WERI-Rb-1 (cell line): ENCODE data around the gene POC1B.

Experiments
- DNase-seq: peaks from one replicate; pipeline ENCODE4 v3.0.0-alpha.2; 2020
- H3K27ac ChIP-seq: fragments of 250-450 bp; sonication (Bioruptor Pico); 2 replicates; pipeline ENCODE4 v1.5.1; 2020; ENCODE audit warnings: mild to moderate bottlenecking, moderate library complexity
- H3K27me3 ChIP-seq: fragments of 250-450 bp; sonication (Bioruptor Pico); 2 replicates; pipeline ENCODE4 v1.5.1; 2021; ENCODE audit warnings: mild to moderate bottlenecking, low read depth, moderate library complexity; ENCODE audit not compliant: insufficient read depth, severe bottlenecking
- H3K36me3 ChIP-seq: fragments of 250-450 bp; sonication (Bioruptor Pico); 2 replicates; pipeline ENCODE4 v1.5.1; 2020; ENCODE audit warnings: mild to moderate bottlenecking, moderate library complexity
- H3K4me3 ChIP-seq: 2 replicates; pipeline ENCODE4 v1.5.1; 2011; ENCODE audit warnings: low read depth, mild to moderate bottlenecking, control low read depth, low read length
- H3K9me3 ChIP-seq: fragments of 250-450 bp; sonication (Bioruptor Pico); 2 replicates; pipeline ENCODE4 v1.5.1; 2021; ENCODE audit warnings: mild to moderate bottlenecking, moderate library complexity; ENCODE audit not compliant: severe bottlenecking
- TF ChIP-seq, protein P1 (sequence below): IDR thresholded peaks from 2 replicates; pipeline ENCODE4 v1.5.1; 2011; ENCODE audit warnings: low read depth, mild to moderate bottlenecking, control low read depth, inconsistent platforms, low read length

Gene POC1B

DNA sequence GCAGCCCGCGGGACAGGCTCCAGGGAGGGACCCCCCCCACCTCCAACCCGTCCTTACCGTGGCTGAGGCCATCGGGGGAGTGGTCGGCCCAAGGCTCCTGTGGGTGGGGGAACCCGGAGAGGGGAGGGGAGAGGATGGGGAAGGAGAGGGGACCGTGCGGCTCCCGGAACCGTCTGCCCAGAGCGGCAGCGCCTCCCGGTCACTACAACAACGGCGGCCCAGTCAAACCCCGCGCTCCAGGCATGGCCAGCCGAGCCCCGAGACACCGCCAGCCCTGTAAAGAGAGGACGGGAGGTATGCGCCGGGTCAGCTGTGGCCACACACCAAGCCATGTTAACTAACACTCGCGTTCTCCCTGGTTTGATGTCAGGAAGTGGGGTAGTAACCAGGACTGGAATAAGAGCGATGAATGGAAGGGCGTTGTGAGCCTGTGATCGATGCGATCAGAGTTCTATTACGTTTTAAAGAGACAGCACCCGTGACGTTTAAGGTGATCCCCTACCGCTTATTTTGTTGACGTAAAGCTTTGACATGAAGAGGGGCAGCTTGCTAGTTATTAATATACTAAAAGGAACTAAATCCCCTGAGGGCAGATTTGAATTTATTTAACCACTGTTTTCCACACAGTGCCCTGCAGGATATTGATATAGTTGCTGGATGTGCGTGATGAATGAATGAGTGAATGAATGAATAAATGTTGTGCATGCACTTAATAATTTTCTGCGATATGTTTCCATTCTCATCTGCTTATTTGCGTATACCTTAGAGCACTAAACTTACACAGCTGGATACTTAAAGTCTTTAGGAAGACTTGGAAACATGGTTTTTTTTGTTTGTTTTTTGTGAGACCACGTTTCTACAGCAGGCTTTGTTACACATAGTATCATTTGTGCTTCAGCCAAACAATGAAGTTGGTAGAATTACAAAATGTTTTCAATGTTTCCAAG lies at the start of gene POC1B:
TSS of gene POC1B (minus strand) at position 224 of the 947 bp plus-strand sequence. CDS start at position 72, 152 bp downstream.
- TF ChIP-seq, protein P1, sequence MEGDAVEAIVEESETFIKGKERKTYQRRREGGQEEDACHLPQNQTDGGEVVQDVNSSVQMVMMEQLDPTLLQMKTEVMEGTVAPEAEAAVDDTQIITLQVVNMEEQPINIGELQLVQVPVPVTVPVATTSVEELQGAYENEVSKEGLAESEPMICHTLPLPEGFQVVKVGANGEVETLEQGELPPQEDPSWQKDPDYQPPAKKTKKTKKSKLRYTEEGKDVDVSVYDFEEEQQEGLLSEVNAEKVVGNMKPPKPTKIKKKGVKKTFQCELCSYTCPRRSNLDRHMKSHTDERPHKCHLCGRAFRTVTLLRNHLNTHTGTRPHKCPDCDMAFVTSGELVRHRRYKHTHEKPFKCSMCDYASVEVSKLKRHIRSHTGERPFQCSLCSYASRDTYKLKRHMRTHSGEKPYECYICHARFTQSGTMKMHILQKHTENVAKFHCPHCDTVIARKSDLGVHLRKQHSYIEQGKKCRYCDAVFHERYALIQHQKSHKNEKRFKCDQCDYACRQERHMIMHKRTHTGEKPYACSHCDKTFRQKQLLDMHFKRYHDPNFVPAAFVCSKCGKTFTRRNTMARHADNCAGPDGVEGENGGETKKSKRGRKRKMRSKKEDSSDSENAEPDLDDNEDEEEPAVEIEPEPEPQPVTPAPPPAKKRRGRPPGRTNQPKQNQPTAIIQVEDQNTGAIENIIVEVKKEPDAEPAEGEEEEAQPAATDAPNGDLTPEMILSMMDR: no peak
- Histone ChIP-seq H3K27ac (peak within 1 kb of the TSS; percentile 87), H3K36me3 (peaks cover 20% of the 10 kb centered on the region)

DNA sequence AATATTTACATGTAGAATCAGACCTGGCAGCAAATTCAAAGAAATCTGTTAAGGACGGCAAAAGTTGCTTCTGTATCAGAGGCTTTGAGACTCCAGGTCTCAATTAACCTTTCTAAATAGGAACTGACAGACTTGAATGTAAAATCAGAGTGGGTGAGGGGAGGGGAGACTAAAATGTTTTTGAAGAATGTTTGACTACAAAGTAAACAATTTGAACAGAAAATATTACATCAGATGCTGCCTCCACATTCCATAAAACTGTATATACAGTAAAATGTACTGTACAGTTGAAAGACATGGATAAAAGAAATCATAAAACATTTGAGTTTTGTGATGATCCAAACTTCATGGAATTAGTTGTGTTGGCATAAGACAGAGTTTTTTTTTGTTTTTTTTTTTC lies 49.5 kb upstream of the POC1B start:
- Histone ChIP-seq H3K27me3 (no peaks in the 10 kb centered on the region), H3K36me3 (no peaks in the 10 kb centered on the region), H3K9me3 (no peaks in the 10 kb centered on the region), H3K4me3 (no peak overlapping the region), H3K27ac (no peak overlapping the region)
- DNase-seq: no peak
- TF ChIP-seq, protein P1: no peak

More for the DNA sequence above, at the start of gene POC1B:
- DNase-seq: peak; percentile 90
- no peaks in the 10 kb centered on the region for H3K27me3 ChIP-seq
- no peaks in the 10 kb centered on the region for H3K9me3 ChIP-seq
- H3K4me3 ChIP-seq: peak within 1 kb of the TSS; percentile 72

DNA sequence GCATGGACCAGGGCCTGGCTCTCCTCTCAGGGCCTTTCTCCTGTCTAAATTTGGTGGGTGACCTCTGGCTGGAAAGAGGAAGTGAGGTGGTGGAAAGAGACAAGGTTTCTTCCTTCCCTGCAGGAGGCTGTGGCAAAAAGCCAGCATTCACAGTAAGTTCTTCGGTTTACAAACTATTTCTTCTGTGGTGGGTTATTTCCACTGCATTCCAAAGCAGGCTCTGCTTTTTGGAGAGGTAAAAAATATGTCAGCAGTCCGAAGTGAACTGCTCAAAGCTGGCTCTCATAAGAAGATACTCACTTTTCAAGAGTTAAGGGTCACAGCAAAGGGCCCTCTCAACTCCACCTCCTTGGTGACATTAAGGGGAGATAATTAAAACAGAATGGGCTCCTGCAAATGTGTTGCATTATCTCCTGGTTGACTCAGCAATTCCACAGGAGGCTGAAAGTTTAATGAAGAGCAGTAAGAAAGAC lies 48.9 kb upstream of the POC1B start:
- Histone ChIP-seq H3K27me3 (no peaks in the 10 kb centered on the region), H3K9me3 (no peaks in the 10 kb centered on the region), H3K4me3 (no peak overlapping the region), H3K36me3 (no peaks in the 10 kb centered on the region), H3K27ac (no peak overlapping the region)
- TF ChIP-seq, protein P1: no peak
- DNase-seq: no peak

DNA sequence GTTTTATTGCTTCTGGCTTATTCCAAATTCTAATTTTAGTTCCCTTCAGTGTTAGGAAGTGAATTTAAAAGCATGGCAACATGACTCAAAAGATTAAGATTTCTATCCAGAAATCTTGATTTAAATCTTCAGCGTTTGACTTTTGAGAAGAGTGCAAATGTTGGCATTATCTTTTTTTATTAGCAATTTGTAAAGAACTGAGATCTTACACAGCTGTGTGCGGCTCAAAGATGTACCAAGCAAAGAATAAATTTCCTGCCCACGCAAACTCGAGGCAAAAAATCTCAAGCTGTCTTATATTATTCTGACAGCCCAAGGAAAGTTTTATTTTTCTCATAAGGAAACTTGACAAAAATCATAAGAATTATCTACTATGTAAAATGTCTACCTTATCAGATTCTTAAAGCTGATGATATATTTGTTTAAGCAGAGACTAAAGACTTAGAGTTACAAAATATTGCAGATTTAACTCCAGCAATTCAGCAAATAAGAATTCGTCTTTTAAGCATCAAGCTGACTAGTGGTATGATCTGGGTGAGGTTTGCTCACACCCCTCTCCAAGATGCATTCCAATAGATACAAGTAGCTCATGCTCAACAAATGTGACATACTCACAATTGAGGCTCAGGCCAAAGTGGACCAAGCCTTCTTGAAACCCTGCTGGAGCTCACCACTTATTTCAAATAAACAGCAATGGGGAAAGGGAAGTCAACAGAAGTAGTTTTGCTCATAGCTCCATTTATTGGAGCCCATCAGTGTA lies 47.4 kb upstream of the POC1B start:
- Histone ChIP-seq H3K4me3 (no peak overlapping the region), H3K36me3 (no peaks in the 10 kb centered on the region), H3K9me3 (no peaks in the 10 kb centered on the region), H3K27me3 (no peaks in the 10 kb centered on the region), H3K27ac (no peak overlapping the region)
- no peak for DNase-seq
- TF ChIP-seq, protein P1: no peak

DNA sequence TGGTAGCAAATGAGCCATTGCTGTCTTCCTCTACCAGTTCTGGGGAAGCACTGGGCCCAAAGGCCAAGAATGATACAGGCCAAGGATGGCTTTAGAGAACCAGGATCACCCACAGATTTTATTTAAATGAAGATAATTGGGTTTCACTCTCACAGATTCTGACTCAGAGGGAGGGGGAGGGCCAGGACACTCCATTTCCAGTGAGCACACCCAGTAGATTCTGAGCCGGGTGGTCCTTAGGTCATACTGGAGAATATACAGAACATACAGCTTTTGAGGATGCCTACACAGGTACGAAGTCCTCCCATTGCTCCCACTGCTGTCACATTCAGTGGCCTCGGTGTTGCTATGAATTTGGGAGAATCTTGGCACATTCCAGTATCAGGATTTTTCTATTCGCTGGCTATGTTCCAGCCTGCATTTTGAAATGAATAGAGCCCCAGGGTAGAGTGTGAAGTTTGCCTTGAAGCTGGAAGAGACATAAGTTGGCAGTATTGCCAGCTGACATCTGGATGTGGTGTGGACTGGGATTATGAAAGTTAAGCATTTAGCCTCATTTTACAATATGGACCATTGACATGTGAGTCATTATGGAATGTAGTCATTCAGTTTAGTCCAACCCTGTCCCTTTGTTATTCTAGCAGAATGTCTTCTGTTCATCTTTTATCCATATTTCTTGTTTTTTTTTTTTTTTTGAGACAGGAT lies 45.8 kb upstream of the POC1B start:
- Histone ChIP-seq H3K9me3 (no peaks in the 10 kb centered on the region), H3K4me3 (no peak overlapping the region), H3K27me3 (no peaks in the 10 kb centered on the region), H3K27ac (no peak overlapping the region), H3K36me3 (no peaks in the 10 kb centered on the region)
- TF ChIP-seq, protein P1: no peak
- no peak for DNase-seq
